Measurements from ENCODE around the gene KPNB1.

KPNB1 gene

DNA sequence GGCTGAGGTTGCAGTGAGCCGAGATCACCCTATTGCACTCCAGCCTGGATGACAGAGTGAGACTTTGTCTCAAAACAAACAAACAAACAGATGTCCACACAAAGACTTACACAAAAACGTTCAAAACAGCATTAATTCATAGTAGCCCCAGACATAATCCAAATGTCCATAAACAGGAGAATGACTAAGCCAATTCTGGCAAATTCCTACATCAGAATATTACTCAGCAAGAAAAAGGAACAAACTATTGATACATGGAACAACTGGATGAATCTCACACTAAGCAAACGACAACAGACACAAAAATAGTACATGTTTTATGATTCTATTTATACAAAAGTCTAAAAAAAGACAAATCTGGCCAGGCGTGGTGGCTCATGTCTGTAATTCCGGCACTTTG lies 10.8 kb upstream of the KPNB1 start:
- DNase-seq = no peak

DNA sequence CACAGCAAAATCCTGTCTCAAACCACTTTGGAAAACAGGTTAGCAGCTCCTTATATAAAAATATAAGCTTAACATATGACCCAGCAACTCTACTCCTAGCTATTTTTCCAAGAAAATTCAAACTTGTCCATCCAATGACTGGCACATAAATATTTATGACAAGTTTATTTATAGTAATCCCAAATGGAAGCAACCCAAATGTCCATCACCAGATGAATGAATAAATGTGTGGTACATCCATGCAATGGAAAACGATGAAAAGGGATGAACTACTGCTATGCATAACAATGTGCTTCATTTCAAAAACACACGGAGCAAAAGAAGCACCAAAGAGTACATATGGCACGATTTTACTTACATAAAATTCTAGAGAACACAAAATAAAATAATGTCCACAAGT lies 9.6 kb upstream of the KPNB1 start:
- no peak for DNase-seq

DNA sequence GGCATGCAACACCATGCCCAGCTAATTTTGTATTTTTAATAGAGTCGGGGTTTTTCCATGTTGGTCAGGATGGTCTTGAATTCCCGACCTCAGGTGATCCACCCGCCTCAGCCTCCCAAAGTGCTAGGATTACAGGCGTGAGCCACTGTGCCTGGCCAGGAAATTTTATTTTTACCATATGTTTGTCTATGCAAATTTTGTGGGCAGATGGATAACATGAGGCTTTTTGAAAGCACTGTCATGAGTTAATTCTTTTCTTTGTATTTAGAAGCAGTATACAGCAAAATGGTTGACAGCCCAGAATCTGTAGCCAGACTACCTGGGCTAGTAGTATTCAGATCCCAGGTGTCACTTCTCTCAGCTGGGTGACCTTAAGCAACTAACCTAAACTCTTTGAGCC lies 8.5 kb upstream of the KPNB1 start:
- DNase-seq = no peak

DNA sequence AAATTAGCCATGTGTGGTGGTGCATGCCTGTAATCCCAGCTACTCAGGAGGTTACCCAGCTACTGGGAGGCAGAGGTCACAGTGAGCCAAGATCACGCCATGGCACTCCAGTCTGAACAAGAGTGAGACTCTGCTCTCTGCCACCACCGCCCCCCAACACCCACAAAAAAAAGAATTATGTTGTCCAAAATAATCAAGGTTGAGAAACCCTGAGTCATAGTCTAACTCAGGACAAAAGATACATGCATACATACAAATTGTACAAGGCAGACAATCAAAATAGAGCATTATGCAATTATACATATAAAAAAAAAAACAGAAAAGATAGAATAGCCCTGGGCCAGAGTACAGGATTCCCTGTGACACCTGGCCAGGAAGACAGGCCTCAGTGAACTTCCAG lies 6.6 kb upstream of the KPNB1 start:
- DNase-seq = no peak

DNA sequence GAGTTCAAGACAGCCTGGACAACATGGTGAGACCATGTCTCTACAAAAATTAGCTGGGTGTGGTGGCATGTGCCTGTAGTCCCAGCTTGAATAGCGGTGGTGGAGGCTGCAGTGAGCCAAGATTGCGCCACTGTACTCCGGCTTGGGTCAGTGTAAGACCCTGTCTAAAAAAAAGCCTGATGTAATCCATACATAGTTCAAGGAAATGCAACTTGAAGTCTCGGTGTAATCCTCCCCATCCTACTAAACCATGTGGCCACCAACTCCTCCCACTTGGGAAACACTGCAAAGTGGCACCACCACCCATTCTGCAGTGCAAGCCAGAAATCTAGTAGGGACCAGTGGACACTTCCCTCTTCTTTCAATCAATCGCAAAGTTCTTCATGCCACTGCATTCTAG lies 5.4 kb upstream of the KPNB1 start:
- no peak for DNase-seq

DNA sequence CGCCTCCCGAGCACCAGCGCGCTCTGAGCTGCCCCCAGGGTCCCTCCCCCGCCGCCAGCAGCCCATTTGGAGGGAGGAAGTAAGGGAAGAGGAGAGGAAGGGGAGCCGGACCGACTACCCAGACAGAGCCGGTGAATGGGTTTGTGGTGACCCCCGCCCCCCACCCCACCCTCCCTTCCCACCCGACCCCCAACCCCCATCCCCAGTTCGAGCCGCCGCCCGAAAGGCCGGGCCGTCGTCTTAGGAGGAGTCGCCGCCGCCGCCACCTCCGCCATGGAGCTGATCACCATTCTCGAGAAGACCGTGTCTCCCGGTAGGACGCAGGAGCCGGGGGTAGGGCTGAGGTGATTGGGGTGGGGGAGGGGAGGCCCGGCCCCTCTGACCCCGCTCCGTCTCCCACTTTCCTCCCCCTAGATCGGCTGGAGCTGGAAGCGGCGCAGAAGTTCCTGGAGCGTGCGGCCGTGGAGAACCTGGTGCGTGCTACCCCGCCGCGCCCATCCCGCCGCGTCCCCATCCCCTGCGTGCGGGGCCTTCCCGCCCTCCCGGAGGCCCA lies 329 bp downstream of the KPNB1 start:
- DNase-seq = no peak

DNA sequence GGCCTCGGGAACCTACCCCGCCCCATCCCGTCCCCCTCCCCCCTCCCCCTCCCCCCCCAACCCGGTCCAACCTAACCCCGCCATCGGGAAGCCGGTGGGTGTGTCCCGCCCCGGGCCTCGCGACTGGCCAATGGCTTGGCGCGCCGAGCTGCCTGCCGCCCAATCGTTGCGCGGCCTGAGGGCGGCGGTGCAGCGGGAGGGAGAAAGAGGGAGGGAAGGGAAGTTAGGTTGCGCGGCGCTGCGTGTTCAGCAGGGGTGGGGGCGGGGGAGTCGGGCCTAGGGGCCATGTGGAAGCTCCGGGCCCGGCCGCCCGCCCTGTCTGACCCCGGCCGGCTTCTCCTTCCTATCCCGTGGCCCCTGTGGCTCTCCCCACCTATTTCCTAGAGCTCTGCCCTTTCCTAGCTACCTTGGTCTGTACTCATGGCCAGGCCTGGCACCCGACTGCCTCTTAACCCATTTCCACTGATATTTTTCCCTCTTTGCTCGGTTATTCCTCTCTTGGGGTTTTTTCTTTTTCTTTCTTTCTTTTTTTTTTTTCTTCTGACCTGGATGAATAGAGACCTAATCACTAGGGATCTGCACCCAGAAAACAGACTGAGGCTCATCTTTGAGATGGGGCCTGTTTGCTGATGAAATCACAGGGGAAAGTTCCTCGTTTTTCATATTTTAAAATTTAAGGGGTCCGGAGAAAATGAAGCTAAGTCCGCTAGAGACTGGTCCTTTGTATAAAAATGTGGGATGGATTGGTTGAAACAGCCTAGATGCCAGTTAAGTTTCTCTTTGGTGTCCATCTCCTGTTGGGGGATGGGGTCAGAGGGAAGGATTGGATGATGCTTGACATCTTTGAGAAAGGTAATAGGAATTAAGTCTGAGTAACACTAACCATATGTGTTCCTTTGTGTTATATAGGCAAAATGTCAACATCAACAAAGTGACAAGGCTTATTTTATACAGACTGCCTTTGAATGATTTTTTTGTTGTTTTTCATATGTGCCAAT lies 1.1 kb downstream of the KPNB1 start:
- DNase-seq = peak; percentile 90

DNA sequence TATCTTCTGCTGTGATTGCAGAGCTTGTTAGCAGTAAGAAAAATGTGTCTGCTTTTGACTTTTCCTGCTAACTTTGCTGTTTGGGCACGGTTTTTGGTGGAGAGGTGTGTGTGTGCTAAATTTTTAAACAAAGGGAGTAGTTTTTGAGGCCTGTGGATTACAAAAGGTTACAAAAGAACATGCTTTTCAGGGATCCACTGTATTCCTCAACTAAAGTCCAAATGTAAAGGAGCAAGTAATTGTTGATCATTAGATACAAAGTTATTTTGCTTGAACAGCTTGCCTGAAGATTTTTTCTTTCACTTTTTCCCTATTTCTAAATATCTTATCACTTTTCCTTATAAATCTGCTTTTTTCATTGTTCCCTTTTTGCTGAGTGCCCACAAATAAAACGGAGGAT lies 2.0 kb downstream of the KPNB1 start:
- no peak for DNase-seq

DNA sequence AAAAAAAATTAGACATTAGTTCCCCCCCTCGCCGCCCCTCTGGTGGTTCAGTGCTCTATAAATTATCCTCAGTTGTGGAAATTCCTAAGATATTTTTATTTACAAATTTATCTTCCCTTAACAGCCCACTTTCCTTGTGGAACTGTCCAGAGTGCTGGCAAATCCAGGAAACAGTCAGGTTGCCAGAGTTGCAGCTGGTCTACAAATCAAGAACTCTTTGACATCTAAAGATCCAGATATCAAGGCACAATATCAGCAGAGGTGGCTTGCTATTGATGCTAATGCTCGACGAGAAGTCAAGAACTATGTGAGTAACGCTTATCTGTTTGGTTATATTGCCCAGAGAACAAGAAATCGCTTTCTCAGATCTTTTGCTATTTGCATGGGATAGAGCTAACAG lies 2.9 kb downstream of the KPNB1 start:
- DNase-seq = no peak

DNA sequence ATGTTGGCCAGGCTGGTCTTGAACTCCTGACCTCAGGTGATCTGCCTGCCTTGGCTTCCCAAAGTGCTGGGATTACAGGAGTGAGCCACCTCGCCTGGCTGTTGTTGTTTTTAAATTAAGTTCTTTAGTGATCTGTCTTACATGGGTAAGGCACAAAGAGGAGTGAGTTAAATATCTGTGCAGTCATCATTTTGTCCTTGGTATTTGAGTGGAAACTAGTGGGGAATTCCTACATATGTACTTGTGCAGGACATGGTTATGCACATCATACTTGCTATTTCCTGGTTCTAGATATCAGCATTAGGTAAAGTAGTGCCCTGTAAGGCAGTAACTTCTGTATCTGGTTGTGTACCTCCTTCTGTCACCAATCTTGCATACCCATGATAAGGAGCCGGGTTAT lies 3.7 kb downstream of the KPNB1 start:
- no peak for DNase-seq

DNA sequence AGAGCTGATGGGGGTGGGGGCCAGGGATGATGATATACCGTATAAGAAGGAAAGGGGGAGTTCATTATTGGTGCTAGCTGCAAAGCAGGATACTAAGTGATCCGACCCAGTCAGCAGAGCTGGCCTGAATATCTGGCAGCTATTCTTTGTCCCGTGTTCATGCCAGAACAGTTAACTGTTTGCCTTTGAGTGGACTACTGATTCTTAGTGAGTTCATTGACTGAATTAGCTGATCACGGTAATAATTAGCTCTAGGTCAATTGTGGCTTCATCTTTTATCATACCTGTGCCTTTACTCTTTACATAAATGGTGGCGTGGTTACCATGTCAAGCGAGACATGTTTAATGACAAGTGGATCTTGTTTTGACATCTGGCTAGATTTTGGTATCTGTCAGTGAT lies 5.3 kb downstream of the KPNB1 start:
- DNase-seq = no peak

DNA sequence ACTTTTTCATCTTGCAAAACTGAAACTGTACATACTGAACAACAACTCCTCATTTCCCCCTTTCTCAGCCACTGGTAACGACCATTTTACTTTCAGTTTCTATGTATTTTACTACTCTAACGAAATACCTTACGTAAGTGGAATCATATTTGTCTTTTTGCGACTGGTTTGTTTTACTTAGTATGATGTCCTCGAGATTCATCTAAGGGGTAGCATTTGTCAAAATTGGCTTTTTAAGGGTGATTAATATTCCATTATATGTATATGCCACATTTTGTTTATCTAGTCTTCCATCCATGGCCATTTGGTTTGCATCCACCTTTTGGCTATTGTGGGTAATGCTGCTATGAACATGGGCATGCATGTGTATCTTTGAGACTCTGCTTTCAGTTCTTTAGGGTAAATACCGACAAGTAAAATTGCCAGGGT lies 10.4 kb downstream of the KPNB1 start:
- DNase-seq = no peak

DNA sequence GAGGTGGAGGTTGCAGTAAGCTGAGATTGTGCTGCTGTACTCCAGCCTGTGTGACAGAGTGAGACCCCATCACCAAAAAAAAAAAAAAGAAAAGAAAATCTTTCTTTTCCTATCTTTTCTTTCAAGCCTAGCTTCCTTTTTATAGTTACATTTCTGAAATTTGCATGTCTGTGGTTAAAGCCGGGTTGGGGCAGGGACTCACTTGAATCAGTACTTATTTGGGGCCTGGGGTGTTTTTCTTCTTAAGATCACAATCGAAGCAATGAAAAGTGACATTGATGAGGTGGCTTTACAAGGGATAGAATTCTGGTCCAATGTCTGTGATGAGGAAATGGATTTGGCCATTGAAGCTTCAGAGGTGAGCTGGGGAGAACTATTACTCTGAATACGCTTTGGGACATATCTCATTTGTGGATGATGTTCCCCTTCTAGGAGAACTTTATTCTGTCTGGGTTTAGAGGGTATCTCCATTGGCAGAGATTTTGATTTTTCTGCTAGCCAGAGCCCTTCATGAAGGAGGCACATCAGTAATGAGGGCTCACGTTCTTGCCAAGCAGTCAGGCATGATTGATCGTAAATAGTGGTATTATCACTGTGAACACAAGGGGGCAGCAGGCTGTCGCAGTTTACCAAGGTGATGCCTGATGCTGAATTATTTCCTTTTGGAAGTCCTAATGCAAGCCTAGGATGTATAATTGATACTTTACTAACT lies 14.3 kb downstream of the KPNB1 start:
- peak; percentile 35 for DNase-seq

DNA sequence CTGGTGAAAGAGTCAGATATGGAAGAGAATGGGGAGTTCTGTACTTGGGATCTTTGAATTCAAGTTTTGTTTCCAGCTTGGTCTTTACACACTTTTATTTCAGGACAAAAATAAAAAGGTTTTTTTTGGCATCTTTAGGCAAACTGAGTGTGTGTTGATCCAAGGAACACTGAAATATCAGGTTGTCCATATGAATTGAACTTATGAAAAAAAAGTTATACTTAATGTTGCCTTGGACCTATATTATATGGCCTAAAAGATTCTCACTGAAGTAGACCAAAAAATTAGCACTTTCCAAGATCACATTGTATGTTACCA lies 14.9 kb downstream of the KPNB1 start:
- no peak for DNase-seq

DNA sequence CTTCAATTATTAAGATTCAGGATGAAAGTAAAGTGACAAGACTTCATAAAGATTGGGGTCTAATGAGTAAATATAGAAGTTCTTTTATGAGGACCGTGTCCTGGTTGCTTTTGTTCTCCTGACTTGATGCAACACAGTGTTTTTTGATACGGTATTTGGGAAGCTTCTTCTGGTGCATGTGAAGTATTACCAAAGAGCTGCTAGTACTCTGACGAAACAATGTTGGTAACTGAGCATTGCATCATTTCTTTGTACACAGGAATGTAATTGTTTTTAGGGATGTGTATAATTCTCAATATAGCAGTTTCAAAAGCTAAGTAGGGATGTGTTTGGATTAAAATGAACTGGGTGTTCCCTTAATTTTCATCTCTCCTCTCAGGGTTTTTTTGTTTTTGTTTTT lies 15.9 kb downstream of the KPNB1 start:
- DNase-seq = no peak

DNA sequence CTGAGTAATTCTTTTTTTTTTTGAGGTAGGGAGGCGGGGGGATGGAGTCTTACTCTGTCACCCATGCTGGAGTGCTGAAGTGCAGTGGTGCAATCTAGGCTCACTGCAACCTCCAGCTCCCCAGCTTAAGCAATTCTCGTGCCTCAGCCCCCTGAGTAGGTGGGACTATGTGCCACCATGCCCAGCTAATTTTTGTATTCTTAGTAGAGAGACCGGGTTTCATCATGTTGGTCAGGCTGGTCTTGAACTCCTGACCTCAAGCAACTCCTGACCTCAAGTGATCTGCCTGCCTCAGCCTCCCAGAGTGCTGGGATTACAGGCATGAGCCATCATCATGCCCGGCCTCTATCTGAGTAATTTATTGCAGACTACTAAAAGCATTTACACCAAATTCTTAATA lies 19.4 kb downstream of the KPNB1 start:
- no peak for DNase-seq

DNA sequence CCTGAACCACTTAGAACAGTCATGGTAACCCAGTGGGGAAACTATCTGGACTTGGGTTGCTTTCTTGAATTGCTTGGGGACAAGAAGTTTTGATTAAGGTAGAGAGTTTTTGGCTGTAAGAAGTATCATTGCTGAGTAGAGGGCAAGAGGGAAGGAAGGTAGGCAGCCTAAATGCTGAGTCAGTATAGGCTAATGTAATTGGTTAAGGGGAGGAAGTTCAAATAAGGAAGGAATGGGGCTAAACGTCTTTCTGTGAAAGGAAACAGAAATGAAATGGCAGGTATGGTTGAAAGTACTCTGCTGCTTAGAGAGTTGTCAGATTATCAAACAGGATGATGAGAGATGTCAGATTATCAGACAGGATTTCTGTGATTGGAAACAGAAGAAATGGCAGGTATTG lies 20.3 kb downstream of the KPNB1 start:
- no peak for DNase-seq

DNA sequence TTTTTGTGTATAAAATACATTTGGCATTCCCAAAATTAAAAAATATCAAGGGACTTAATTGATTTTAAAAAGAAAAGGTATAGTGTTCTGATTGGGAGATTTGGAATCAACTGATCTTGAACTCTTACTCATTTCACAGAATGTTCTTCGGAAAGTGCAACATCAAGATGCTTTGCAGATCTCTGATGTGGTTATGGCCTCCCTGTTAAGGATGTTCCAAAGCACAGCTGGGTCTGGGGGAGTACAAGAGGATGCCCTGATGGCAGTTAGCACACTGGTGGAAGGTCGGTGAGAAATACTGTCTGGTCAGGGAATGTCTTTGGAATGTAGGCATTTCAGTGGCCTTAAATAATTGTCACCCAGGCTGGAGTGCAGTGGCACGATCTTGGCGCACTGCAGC lies 24.8 kb downstream of the KPNB1 start:
- DNase-seq = no peak

DNA sequence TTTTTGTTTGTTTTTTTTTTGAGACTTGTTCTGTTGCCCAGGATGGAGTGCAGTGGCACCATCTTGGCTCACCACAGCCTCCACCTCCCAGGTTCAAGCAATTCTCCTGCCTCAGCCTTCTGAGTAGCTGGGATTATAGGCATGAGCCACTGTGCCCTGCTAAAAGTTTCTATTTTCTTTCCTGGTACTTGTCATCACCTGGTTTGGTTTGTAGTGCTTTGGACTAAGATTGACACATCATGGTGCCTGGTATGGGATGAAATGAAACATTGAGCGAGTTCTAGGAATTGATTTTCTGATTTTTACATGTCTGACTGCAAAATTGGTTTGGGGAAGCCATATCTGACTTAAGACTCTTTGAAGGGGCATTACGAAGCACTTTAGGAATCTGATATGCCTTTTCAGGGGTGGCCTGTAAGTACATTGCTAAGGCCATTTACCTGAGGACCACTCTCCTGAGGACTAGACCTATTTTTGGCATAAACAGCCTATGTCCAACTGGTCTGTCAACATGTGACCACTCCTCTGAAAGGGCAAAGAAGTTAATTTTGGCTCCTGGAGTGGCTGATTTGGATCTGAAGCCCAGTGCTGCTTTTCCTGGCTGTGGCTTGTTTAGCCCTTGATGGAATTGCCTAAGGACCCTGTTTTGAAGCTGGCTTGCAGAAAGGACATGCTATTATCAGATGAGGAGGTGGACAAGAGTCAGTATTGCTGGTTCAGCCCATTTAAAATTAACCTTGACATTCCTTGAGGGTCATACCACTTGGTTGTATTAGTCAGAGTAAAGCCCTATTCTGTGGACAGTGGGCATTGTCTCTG lies 25.9 kb downstream of the KPNB1 start:
- no peak for DNase-seq

DNA sequence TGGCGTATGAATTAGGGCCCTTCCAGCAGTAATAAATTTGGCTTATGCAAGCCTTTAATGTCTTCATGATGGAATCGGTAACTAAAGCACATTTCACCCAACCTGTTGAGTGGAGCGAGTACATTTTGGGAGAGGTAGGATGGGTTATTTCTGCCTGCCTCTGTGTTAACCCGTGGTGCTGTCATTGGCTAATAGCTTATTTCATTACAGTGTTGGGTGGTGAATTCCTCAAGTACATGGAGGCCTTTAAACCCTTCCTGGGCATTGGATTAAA lies 26.4 kb downstream of the KPNB1 start:
- DNase-seq = no peak

DNA sequence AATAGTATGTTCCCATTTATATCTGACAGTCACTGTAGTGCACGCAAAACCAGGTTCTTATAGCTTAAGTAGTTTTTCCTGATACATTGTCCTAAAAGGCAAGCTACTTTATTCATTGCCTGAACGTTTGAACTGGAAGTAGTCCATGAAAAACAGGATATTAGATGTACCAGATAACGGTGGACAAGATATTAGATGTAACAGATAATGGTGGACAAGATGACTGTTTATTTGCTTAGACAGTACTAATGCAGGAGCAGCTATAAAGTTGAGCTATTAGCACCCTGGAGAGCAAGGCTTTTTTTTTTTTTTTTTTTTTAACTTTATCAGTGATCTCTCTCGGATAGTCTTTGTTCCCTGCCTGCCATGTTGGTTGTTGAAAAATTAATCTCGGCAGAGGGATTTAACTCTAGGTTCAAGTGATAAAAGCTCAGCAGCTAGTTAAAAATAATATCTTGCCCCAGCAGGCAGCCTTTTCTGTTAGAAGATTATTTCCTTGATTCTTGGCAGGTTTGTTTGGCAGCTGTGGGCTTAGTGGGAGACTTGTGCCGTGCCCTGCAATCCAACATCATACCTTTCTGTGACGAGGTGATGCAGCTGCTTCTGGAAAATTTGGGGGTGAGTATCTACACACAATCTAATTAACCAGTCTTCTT lies 26.9 kb downstream of the KPNB1 start:
- no peak for DNase-seq

DNA sequence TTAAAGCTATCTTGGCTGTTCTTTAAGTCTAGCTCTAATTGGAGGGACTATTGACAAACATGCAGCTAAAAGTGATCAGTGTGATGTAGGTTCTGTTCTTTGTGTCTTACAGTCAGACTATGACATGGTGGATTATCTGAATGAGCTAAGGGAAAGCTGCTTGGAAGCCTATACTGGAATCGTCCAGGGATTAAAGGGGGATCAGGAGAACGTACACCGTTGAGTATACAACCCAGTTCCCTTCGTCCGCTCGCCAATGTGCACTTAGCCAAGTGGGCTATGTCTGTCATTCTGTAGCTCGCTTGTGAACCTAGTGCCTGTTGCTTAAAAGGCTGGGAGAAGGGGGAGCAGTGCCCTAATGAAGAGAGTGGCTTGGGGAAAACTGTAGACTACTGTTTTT lies 28.5 kb downstream of the KPNB1 start:
- DNase-seq = no peak

DNA sequence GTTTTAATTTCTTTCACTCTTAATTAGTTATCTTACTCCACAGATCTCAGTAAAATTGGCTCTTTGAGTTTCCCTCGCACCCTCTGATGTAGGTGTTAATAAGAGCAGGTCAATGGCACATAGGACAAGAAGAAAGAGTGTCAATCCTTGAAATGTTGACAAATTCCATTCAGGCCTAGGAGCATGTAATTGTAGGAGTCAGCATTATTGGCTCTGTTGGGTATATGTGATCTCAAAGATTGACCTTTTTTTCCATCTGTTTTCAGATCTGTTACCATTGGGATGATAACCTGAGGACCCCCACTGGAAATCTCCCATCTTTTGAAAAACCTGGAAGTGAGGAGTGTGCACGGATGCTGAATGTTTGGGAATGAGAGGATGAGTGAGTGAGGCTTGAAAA lies 32.4 kb downstream of the KPNB1 start:
- no peak for DNase-seq
